Activated CD8-positive, alpha-beta memory T cell treated with anti-CD3 and anti-CD28 coated beads, Interleukin-2, amount 50 U/mL, for 1 hour (primary cell): Measurements from ENCODE around the gene ITPKB.
A peak's percentile ranks its signal among the peaks of the same experiment; 100 is the strongest.

Experiments used
- DNase-seq: peaks from one replicate; pipeline ENCODE4 v3.0.0-alpha.2; 2020; ENCODE audit errors: extremely low read depth

ITPKB gene

DNA sequence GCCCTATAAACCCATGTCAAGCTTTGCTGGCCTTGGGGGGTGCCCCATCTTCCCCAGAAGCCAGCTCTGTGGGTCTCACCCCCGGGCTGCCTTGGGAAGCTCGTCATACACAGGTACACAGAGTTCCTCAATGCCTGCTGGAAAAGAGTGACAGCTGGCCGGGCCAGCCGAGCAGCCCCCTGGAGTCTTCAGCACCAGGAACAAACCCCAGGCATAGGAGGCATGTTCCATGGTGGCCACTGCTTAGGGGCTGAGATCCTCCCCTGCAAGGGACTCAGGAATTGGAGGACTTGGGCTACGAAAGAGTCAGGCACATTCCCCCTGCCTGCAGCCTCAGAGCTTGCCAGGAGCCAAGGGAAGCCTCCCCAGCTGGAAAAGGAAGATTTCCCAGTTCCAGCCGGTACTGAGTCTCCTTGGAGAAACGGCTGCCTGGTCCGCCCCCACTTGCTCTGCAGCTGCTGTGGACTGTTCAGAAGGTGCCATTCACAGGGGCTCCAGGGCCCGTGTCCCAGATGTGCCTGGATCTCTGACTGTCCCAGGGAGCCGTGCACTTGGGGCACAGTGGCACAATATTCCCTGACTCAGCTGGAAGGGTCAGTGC is 101.0 kb downstream of the ITPKB start:
- no peak for DNase-seq

DNA sequence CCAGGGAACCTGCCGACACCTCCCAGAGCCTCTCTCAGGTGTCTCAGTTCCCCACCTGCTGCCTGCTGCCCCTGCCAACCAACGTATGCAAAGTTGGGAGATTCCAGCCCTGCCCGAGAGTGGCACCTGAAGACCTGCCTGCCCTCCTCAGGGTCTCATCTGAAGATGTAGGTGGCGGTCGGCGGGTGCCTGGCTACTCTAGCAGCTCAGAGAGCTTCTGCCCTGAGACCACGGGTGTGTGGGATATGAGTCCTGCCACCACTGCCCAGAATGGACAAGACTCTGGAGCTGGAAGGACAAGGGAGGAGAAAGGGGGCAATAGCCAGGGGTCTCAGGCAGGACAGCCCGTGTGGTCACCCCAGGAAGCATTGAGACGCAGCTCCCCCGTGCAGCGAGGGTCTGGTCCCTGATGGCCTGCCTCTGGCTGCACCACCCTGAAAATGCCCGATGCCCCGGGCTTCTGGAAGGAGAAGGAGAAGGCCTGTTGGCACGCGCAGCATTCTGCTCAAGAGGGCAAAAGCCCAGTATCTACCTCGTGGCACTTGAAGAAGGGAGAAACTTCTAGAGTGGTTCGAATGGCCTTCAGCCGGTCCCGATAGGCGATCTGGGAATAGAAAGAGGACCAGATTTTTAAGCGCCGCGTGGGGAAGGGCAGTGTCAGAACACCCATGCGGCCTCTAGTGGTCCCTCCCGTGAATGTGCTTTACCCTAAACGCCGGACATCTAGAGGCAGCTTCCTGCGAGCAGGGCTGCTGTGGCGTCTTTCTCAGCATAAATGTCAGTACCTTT is 101.7 kb downstream of the ITPKB start:
- DNase-seq, result no peak

DNA sequence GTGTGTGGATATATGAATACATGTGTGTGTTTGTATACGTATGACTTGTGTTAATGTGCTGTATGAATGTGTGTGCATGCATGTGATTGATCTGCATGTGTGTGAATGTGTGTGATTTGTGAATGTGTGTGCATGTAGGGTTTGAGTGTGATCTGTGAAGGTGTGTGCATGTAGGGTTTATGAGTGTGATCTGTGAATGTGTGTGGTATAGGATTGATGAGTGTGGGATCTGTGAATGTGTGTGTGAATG is 102.3 kb downstream of the ITPKB start:
- DNase-seq, result no peak

DNA sequence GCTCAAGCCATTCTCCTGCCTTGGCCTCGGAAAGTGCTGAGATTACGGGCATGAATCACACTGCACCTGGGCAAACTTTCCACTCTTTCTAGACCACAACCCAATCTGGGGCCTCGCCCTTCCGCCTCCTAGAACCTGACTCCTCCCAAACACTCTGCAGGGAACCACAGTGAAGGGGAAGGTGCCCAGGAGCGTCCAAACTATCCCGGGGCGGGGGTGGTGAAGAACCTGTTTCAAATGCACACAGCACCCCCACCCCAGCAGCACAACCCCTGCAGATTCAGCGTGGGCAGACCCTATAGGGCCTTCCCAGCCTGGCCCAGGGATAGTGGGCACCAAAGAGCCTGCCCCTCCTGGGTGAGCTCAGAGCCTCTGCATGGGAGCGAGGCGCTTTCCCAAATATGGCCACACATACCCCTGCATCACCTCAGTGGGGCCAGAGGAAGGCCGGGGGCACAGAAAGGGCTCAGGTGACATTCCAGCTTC is 103.6 kb downstream of the ITPKB start:
- no peak for DNase-seq

DNA sequence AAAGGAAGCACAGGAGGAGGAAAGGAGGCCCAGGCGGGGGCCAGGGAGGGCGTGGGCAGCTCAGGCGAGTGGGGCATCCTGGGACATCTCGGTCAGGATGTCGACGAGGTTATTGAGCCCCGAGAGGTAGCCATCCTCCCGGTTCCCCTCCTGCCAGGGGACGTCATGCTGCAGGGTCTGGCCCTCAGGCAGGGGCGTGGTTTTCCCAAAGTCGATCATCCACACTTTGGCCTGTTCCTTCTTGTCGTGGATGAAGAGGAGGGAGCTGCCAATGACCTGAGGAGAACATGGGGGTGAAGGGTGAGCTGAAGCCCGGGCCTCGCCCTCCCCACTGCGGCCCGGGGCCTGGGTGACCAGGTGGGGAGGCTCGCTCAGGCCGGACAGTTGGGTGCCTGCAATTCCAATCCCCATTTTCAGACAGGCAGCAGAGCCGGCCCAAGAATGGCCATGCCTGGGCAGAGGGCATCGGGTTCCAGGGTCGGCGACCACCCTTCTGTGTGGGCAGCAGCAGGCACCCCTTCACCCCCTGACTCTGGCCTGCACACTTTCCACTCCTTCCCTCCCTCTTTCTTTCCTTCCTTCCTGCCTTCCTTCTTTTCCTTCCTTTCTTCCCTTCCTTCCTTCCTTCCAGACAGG is 104.4 kb downstream of the ITPKB start:
- DNase-seq, result no peak

- peak; percentile 72 for DNase-seq
Measured at GRCh38 chr1:226634166-226634588, 104.9 kb downstream of the ITPKB start.

DNA sequence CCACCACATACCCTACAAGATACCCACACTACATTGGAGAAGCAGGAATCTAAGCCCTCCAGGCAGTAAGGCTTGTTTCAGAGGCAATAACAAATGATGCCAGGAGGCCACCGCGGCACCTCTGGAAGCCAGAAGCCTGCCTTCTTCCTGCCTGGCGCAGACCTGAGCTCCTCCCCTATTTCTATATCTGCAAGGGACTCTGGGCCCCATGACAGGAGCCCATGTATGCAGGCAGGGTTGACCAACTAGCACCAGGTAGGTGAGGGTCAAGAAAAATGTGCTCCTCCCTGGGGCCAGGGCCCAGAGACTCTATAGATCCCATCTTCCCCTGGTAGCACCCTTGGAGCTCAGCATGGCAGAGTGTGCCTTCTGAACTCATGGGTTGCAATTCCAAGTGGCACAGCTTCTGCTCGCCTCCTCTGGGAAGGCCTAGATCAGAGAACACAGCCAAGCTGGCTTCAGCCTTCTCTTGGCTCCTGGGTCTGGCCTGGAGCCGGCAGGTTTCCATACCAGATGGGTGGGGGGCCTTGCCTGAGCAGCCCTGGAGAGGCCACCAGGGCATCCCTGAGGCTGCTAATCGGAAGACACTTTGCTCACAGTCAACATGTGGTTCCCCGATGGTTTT is 105.4 kb downstream of the ITPKB start:
- DNase-seq, result no peak

DNA sequence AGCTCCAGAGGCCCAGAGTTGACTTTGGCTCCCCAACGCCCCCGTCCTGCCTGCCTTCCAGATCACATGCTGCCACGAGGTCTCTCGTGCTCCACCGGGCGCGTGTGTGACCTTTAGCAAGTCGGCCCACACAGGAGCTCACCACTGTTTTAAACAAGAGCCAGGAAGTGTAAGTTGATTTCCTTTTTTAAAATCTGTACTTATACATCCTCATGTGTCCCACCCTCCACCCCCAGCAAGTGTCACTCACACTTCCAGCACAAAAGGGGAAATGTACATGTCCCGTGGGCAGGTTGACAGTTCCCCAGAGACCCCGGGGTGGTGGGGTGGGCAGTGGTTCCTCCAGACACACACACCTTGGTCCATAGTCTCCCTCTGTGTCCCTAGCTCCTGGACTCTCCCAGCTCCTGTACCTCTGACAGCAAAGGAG is 106.1 kb downstream of the ITPKB start:
- no peak for DNase-seq

- DNase-seq, result no peak
Measured at GRCh38 chr1:226632169-226632879, 106.8 kb downstream of the ITPKB start.

- no peak for DNase-seq
Measured at GRCh38 chr1:226631229-226632000, 107.7 kb downstream of the ITPKB start.

GRCh38 chr1:226630592-226630991 is 108.5 kb downstream of the ITPKB start:
- no peak for DNase-seq

GRCh38 chr1:226629896-226630550 is 109.1 kb downstream of the ITPKB start:
- no peak for DNase-seq

GRCh38 chr1:226629210-226629895 is 109.7 kb downstream of the ITPKB start:
- DNase-seq, result no peak

- DNase-seq, result no peak
Measured at GRCh38 chr1:226628612-226629155, 110.4 kb downstream of the ITPKB start.

- no peak for DNase-seq
Measured at GRCh38 chr1:226627924-226628611, 111.0 kb downstream of the ITPKB start.

DNA sequence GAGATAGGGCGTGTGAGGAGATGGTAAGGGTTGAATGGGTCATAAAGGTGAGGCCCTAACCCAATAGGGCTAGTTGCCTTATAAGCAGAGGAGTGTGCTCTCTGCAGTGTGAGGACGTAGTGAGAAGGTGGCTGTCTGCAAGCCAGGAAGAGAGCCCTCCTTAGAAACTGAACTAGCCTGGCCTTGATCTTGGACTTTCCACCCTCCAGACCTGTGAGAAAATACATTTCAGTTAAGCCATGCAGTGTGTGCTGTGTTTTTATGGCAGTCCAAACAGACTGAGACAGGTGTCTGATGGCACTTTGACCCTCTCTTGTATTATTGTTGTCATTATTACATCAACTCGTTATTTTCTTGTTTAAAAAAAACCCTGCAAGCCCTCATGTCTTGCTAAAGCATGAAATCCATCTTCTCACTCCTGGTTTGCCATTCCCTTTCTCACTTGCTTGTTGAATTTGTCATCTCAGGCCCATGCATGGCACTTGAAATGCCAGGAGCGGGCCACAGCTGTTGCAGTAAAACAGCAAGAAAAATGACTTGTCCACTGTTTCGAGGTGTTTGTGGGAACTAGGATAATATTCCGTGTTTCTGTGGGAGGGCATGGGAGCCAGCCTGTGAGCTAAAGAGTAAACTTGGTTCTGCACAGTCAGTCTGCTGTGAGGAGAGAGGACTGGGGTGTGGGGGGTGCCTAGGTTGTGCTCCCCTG is 111.9 kb downstream of the ITPKB start:
- no peak for DNase-seq

GRCh38 chr1:226626577-226626956 is 112.5 kb downstream of the ITPKB start:
- peak; percentile 43 for DNase-seq

- DNase-seq, result no peak
Measured at GRCh38 chr1:226625832-226626576, 113.1 kb downstream of the ITPKB start.
